ENCODE measurements around the gene PROSER1.
A peak's percentile ranks its signal among the peaks of the same experiment; 100 is the strongest.

DNA sequence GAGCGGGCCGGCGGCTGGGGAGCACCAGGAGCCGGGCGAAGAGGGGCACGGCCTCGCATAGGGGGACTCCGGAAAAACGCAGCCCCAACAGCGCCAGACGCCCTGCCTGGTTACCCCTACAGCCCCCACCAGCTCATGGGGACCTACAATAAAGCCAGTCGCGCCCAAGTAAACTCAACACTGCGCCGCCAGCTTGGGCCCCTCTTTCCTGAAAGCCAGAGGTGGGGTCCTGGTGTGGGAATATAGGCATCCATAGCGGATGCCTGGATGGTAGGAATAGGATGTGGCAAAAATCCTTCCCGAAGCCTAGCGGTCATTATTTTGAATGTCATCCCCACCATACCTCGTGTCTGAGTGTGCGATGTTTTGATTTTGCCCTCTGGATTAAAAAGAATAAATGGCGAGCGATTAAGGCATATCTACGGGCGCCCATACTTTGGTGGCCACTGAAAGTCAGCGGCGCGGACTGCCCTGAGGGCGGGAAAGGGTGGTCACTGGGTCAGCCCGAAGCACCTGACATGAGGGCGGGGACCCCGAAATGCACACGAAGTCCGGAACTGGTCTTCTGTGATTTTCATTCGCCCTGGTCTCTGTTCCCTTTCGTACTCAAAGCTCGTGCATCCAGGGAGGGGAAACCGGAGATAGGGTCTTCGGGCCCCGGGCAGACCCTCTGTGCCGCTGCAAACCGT lies at the start of gene PROSER1, which contains the start of gene NHLRC3:
- TF ChIP-seq SMC3 (IDR thresholded peaks at IDR 0.05; ENCODE audit: low read depth, low read length) (no peak), CEBPB (IDR thresholded peaks at IDR 0.05; ENCODE audit: low read depth, low read length) (no peak), POLR2A (IDR thresholded peaks at IDR 0.05; ENCODE audit: low read depth, low read length) (peak; percentile 75; the same call in 1 of the 2 replicates), NFE2L2 (IDR thresholded peaks at IDR 0.05; ENCODE audit: low read depth, low read length) (no peak), MXI1 (IDR thresholded peaks at IDR 0.05; ENCODE audit: borderline replicate concordance, low read depth, low read length) (no peak), RAD21 (IDR thresholded peaks at IDR 0.05; ENCODE audit: low read length) (no peak), CHD1 (IDR thresholded peaks at IDR 0.05; ENCODE audit: low read depth, low read length) (peak; percentile 70; the same call in 1 of the 2 replicates), MAFK (IDR thresholded peaks at IDR 0.05; ENCODE audit: low read depth, low read length) (no peak), FOS (IDR thresholded peaks at IDR 0.05; ENCODE audit: low read depth, low read length) (no peak), RFX5 (IDR thresholded peaks at IDR 0.05; ENCODE audit: low read depth, low read length) (no peak)
- TF ChIP-seq, protein P1, sequence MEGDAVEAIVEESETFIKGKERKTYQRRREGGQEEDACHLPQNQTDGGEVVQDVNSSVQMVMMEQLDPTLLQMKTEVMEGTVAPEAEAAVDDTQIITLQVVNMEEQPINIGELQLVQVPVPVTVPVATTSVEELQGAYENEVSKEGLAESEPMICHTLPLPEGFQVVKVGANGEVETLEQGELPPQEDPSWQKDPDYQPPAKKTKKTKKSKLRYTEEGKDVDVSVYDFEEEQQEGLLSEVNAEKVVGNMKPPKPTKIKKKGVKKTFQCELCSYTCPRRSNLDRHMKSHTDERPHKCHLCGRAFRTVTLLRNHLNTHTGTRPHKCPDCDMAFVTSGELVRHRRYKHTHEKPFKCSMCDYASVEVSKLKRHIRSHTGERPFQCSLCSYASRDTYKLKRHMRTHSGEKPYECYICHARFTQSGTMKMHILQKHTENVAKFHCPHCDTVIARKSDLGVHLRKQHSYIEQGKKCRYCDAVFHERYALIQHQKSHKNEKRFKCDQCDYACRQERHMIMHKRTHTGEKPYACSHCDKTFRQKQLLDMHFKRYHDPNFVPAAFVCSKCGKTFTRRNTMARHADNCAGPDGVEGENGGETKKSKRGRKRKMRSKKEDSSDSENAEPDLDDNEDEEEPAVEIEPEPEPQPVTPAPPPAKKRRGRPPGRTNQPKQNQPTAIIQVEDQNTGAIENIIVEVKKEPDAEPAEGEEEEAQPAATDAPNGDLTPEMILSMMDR (conservative IDR thresholded peaks at IDR 0.05; ENCODE audit: low read depth, low read length), result no peak
- TF ChIP-seq, protein P2, sequence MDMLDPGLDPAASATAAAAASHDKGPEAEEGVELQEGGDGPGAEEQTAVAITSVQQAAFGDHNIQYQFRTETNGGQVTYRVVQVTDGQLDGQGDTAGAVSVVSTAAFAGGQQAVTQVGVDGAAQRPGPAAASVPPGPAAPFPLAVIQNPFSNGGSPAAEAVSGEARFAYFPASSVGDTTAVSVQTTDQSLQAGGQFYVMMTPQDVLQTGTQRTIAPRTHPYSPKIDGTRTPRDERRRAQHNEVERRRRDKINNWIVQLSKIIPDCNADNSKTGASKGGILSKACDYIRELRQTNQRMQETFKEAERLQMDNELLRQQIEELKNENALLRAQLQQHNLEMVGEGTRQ (IDR thresholded peaks at IDR 0.05; ENCODE audit: low read depth, low read length), result 0 out of 2 replicates have a peak, but pooled peaks have one; percentile 31
